HG03175 (cell line): ENCODE results near the gene SPZ1.
"Not testable (repeated sequence)": the region's sequence is repeated elsewhere in the genome, so short reads cannot be mapped to it uniquely, and the experiment has no call there.

ENCODE experiments used
- ATAC-seq: cut with Tn5 transposase; IDR thresholded peaks from one replicate; pipeline ENCODE4 v1.9.1; 2021; ENCODE audit warnings: mild to moderate bottlenecking, moderate library complexity; ENCODE audit not compliant: unreplicated experiment

The SPZ1 gene

DNA sequence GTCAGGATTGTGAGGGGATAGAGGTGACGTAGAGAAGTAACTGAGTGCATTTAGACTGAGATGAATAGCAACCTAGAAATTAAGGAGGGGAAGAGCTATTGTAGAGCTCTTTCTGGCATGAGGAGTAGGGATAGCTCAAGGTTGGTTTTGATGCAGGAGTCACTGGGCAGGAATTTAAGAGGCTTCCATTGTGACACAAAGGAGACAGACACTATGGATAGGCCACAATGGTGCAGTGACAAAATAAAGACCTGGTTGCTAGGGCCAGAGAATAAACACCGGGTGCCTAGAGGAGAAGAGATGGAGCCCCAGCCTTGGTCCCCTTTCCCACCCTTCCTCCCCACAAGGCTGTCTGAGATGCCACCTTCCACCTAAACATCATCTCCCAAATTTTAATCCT, at the start of gene SPZ1:
Gene SPZ1 (plus strand): TSS at position 301 of the 400 bp plus-strand sequence. CDS start 214 bp downstream, outside the sequence.
- no peak for ATAC-seq

- ATAC-seq, result not testable (repeated sequence)
Observed at GRCh38 chr5:80270543-80270942, 49.3 kb upstream of the SPZ1 start.

DNA sequence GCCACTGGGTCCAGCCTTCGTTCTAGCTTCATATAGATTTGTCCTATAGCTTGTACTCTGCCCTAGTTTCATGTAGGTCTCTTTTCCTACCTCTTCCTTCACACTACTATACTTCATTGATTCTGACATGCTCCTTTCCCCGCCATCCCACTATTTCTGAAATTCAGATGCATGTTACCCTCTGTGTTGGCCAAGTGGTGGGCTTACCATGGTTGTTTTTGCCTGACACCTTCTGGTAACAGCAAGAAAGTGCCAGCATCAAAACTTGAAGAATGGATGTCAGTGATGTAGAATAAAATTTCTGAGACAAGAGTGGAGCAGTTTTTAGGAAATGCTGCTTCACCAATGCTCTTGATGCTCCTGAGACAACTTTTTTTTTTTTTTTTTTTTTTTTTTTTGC, 44.5 kb upstream of the SPZ1 start:
- ATAC-seq, result no peak

GRCh38 chr5:80276186-80276585, 43.6 kb upstream of the SPZ1 start:
- ATAC-seq, result no peak

DNA sequence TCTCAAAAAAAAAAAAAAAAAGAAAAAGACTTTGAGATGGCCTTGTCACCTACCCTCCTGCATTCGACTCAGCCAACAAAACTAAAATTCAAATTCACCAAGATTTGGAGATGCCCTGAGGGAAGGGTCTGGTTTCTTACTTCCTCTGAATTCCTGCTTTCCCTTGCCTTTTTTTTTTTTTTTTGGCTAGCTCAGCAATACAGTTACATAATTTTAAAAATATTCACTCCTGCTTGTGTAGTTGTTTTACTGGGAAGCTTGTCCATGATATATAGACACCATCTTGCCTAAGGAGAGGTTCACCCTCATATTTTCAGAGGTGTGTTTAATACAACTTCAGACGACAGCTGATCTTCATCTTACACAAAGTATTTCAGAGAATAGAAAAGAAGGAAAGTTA, 42.6 kb upstream of the SPZ1 start:
- ATAC-seq, result no peak

DNA sequence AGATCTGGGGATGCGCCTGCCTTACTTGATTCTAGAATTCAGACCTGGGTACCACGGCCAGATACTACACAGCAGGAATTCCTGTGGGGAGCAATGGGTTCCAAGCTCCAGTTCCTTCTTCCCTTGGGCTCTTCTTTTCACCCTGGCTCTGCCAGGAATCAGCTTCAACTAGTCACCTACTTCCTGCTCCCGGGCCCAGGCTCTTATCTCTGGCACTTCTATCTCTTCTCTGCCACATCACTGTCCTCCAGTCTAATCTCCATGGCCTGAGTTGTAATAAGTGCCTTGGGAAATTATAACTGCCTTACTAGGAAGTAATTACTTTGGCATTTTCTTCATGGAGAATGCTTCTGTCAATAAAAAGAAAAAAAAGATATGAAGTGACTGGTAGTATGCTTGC, 37.7 kb upstream of the SPZ1 start:
- no peak for ATAC-seq

- no peak for ATAC-seq
Observed at GRCh38 chr5:80283360-80283759, 36.4 kb upstream of the SPZ1 start.

- no peak for ATAC-seq
Observed at GRCh38 chr5:80284720-80285119, 35.1 kb upstream of the SPZ1 start.

DNA sequence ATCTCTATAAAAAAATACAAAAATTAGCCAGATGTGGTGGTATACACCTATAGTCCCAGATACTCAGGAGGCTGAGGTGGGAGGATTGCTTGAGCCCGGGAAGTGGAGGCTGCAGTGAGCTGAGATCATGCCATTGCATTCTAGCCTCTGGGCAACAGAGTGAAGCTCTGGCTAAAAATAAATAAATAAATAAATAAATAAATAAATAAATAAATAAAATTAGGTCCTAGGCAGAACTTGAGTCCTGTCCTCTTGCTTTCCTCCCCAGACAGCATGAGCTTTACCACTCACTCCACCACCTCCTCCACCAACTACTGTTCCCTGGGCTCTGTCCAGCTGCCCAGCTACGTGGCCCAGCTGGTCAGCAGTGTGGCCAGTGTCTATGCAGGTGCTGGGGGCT, 31.6 kb upstream of the SPZ1 start:
- ATAC-seq, result no peak

GRCh38 chr5:80289320-80289719, 30.5 kb upstream of the SPZ1 start:
- no peak for ATAC-seq

DNA sequence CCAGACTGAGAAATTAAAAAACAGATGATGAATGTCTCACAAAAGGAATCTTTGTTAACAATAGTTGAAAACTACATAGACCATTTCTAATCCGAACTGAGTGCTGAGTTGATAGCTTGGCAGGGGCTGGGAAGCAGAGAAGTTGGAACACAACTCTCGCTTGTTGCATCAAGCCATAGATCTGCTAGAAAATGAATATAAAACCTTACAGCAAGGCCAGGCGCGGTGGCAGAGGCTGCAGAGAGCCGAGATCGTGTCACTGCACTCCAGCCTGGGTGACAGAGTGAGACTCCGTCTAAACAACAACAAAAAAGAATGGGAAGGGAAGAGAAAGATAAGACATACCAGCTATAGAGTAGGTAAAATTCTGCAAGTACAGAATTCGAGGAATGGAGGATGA, 28.0 kb upstream of the SPZ1 start:
- ATAC-seq, result no peak

DNA sequence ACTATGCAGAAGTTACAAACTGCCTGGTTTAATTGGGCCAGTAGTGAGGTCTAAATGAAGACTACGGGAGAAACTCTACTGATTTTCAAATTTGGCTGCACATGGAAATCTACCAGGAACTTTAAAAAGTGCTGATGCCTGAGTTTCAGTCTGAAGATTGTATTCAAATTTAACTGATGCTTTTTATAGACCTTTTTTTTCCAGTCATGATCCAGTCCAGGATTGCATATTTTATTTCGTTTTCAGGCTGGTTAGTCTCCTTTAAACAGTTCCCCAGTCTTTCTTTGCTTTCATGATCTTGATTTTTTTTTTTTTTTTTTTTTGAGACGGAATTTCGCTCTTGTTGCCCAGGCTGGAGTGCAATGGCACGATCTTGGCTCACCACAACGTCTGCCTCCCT, 23.7 kb upstream of the SPZ1 start:
- no peak for ATAC-seq

DNA sequence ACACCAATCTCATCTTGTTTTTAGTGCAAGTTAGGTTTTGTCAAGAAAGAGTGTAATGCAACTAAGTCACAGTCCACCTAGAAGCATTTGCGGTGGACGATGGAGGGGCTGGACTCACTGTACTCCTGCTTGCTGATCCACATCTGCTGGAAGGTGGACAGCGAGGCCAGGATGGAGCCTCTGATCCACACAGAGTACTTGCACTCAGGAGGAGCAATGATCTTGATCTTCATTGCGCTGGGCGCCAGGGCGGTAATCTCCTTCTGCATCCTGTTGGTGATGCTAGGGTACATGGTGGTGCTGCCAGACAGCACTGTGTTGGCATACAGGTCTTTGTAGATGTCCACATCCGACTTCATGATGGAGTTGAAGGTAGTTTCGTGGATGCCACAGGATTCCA, 20.2 kb upstream of the SPZ1 start:
- no peak for ATAC-seq

GRCh38 chr5:80300125-80300524, 19.7 kb upstream of the SPZ1 start:
- no peak for ATAC-seq

DNA sequence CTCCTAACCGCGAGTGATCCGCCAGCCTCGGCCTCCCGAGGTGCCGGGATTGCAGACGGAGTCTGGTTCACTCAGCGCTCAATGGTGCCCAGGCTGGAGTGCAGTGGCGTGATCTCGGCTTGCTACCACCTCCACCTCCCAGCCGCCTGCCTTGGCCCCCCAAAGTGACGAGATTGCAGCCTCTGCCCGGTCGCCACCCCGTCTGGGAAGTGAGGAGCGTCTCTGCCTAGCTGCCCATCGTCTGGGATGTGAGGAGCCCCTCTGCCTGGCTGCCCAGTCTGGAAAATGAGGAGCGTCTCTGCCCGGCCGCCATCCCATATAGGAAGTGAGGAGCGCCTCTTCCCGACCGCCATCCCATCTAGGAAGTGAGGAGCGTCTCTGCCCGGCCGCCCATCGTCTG, 19.0 kb upstream of the SPZ1 start:
- ATAC-seq, result not testable (repeated sequence)

DNA sequence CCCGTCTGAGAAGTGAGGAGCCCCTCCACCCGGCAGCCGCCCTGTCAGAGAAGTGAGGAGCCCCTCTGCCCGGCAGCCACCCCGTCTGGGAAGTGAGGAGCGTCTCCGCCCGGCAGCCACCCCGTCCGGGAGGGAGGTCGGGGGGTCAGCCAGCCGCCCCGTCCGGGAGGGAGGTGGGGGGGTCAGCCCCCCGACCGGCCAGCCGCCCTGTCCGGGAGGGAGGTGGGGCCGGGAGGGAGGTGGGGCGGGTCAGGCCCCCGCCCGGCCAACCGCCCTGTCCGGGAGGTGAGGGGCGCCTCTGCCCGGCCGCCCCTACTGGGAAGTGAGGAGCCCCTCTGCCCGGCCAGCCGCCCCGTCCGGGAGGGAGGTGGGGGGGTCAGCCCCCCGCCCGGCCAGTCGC, 18.5 kb upstream of the SPZ1 start:
- not testable (repeated sequence) for ATAC-seq

- no peak for ATAC-seq
Observed at GRCh38 chr5:80302636-80303035, 17.2 kb upstream of the SPZ1 start.

GRCh38 chr5:80308526-80308925, 11.3 kb upstream of the SPZ1 start:
- ATAC-seq, result no peak

- no peak for ATAC-seq
Observed at GRCh38 chr5:80309871-80310665, 9.7 kb upstream of the SPZ1 start.

DNA sequence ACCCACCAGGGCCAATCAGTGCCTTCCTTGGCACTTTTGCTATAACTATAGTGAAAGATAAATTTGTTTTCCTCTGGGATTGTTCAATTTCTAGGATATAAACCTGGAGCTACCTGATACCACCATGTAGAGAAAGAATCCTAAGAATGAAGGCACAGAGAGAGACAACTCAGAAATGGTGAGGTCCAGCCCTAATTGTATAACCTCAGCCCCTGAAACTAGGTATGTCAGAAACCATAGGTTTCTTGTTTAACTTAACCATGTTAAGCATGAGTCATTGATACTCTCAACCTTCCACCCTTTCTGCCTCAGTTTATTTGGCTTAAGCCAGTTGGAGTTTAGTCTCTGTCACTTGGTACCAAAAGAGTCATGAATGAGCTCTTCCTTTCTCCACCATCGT, 4.6 kb upstream of the SPZ1 start:
- ATAC-seq, result no peak

GRCh38 chr5:80318212-80318611, 1.6 kb upstream of the SPZ1 start:
- ATAC-seq, result no peak

GRCh38 chr5:80324912-80325311, 5.1 kb downstream of the SPZ1 start:
- ATAC-seq, result no peak

- no peak for ATAC-seq
Observed at GRCh38 chr5:80326468-80326867, 6.7 kb downstream of the SPZ1 start.
